C4-2B (cell line): ENCODE data around the gene P2RX6.

ENCODE experiments used
- ZFX ChIP-seq: fragments of 450-650 bp; IDR thresholded peaks from 2 replicates; pipeline ENCODE4 v1.6.1; 2017
- TF ChIP-seq, protein P1 (sequence below): fragments of 450-650 bp; conservative IDR thresholded peaks from 2 replicates; pipeline ENCODE4 v1.5.1; 2017; ENCODE audit warnings: mild to moderate bottlenecking

GRCh38 chr22:20997536-20998257, 17.3 kb upstream of the P2RX6 start:
- TF ChIP-seq, protein P1, sequence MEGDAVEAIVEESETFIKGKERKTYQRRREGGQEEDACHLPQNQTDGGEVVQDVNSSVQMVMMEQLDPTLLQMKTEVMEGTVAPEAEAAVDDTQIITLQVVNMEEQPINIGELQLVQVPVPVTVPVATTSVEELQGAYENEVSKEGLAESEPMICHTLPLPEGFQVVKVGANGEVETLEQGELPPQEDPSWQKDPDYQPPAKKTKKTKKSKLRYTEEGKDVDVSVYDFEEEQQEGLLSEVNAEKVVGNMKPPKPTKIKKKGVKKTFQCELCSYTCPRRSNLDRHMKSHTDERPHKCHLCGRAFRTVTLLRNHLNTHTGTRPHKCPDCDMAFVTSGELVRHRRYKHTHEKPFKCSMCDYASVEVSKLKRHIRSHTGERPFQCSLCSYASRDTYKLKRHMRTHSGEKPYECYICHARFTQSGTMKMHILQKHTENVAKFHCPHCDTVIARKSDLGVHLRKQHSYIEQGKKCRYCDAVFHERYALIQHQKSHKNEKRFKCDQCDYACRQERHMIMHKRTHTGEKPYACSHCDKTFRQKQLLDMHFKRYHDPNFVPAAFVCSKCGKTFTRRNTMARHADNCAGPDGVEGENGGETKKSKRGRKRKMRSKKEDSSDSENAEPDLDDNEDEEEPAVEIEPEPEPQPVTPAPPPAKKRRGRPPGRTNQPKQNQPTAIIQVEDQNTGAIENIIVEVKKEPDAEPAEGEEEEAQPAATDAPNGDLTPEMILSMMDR, result no peak
- TF ChIP-seq ZFX, result no peak
